HG02852 (cell line): ENCODE results near the gene HCAR2.
"Not testable (repeated sequence)": the region's sequence is repeated elsewhere in the genome, so short reads cannot be mapped to it uniquely, and the experiment has no call there.

Experiments
- ATAC-seq: cut with Tn5 transposase; IDR thresholded peaks from one replicate; pipeline ENCODE4 v1.9.1; 2021; ENCODE audit warnings: mild to moderate bottlenecking, moderate library complexity; ENCODE audit not compliant: unreplicated experiment

HCAR2 gene

DNA sequence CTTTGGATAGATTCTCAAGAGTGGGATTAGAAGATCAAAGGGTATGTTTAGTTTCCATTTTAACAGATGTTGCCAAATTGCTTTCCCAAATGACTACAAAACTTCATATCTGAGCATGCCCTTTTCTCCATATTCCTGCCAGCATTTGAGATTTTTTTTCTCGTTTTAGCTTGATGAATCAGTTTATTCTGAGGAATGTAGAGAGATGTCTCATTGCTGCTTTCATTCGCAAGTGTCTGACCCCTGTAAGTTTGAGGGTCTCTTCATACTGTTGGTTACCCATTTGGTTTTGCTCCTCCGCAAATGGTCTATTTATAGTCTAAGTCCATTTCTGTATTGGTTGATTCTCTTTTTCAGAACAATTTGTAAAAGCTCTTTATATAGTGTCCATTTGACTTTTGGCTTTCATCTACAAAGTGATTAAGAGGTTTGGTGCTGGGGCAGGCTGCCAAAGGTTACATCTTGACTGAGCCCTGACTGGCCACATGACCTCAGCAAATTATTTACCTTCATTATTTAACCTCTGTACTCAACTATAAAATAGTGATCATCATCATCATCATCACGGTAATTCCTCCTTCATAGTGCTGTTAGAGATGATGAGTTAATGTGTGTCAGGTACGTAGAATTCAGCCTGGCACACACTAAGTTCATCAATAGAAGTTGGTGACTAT, 33.6 kb downstream of the HCAR2 start:
- no peak for ATAC-seq

DNA sequence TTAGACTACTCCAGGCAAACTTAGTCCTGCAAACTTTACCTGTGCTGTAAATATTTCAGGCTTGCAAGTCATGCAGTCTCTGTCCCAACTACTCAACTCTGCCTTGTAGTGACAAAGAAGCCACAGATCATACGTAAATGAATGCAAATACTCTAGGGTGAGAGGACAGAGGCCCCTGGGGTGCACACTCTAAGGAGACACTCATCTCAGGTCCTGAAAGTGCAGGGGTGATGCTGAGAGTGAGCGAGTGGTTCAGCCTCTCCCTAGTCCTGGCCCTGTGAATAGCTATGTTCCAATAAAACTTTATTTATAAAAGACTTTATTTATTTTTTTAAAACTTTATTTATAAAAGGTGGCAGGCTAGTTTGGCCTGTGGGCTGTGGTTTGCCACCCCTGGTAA, 34.9 kb downstream of the HCAR2 start:
- ATAC-seq: no peak

DNA sequence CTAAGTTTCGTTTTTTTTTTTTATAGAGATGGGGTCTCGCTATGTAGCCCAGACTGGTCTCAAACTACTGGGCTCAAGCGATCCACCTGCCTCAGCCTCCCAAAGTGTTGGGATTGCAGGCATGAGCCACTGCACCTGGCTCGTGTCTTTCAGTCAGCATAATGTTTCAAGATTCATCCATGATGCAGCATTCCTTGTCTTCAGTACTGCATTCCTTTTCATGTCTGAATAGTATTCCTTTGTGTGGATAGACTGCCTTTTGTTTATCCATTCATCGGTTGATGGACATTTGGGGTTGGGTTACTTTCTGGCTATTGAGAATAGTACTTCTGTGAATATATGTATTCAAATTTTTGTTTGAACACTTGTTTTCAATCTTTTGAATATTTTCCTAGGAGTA, 37.4 kb downstream of the HCAR2 start:
- ATAC-seq: no peak

DNA sequence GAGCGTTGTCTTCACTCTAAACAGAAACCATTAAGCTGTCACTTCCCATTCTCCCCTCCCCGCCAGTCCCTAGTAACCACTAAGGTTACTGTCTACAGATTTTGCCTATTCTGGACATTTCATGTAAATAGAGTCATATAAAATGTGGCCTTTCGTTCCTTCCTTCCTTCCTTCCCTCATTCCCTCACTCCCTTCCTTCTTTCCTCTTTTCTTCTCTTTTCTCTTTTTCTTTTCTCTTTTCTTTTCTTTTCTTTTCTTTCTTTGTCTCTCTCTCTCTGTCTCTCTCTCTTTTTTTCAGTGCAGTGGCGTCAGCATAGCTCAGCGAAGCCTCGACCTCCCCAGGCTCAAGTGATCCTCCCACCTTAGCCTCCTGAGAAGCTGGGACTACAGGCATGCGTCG, 37.8 kb downstream of the HCAR2 start:
- ATAC-seq: no peak

DNA sequence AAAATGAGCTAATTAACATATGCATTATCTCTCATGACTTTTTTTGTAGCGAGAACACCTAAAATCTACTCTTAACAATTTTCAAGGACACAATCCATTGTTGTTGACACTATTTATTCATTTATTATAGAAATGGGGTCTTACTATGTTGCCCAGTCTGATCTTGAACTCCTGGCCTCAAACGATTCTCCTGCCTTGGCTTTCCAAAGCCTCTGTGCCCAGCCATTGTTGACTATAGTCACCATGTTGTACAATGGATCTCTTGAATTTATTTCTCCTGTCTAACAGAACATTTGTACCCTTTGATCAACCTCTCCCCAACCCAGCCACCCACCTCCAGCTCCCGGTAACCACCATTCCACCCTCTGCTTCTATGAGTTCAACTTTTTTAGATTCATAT, 41.2 kb downstream of the HCAR2 start:
- no peak for ATAC-seq

DNA sequence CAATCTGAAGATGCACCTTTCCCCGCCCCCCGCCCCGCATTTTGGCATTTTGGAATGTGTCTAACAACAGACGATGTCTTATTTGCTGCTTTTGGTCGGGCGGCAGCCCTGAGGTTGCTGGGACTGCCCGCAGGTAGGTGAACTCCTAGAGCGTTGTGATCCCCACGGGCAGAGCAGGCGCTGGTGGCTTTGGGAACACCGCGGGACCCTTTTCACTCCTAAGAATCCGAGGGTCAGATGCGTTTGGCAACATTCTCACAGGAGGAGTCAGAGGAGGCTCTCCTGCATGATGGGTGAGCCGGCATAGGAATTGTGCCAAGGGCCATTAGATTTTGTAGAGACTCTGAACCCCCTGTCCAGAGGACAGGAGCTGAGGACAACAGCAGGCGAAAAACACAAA, 41.9 kb downstream of the HCAR2 start:
- no peak for ATAC-seq

DNA sequence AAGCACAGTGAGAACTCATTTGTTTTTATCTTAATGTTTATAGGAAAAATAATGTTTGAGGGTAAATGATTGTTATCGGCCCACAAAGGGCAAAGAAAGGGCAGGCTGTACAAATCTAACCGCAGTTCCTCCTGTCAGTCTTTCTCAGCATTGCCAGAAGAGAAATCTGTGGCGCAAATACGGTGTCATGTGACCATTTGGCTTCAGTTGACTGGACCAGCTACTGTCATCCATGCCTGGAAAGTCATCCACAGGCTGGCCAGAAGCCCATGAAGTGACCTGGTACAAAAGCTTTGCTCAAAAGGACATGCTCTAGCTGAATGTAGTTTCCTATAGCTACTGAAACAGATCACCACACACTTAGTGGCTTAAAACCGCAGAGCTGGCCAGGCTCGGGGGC, 43.6 kb downstream of the HCAR2 start:
- no peak for ATAC-seq

DNA sequence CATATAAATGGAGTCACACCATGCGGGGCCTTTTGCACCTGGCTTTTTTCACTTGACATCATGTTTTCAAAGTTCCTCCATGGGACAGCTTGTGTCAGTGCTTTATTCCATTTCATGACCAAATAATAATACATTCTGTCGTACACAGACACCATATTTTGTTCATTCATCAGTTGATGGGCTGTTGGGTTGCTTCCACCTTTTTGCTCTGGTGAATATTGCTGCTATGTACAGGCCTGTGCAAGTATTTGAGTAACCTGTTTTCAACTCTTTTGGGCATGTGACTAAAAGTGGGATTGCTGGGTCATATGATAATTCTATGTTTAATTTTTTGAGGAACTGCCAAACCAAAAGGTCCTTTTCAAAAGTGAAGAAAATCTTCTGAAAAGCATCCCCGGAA, 46.9 kb downstream of the HCAR2 start:
- ATAC-seq: no peak

DNA sequence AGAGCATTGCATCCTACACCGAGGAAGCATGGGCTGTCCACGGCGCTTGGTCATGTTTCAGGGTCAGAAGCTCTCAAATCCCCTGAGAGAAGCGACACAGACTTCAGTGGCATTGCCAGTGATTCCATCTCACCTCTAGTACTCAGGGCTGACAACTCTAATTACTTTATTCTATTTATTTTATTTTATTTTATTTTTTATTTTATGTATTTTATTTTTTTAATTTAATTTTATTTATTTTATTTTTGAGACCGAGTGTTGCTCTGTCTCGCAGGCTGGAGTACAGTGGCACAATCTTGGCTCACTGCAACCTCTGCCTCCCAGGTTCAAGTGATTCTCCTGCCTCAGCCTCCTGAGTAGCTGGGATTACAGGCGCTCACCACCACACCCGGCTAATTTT, 49.9 kb downstream of the HCAR2 start:
- not testable (repeated sequence) for ATAC-seq

DNA sequence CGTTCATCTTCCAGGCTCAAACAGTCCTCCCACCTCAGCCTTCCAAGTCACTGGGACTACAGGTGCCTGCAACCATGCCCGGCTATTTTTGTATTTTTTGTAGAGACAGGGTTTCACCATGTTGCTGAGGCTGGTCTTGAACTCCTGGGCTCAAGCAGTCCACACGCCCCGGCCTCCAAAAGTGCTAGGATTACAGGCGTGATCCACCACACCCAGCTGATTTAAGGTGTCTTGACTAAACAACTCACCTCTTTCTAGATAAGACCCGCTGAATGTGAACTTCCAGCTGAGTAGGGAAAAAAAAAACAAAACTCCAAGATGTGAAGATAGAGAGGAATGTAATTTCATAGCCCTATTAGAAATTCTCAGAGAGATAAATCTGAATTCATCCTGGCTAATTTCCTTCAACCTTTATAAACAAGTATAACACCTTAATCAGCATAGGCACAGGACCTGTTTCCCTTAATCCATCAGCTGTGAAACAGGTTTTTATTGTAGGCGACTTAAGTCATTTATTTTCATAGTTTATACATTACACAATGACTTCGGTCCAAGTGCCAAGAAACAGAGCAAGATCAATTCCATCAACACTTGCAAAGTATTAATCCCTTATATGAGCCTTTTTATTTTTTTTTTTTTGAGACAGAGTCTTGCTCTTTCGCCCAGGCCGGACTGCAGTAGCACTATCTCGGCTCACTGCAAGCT, 51.5 kb downstream of the HCAR2 start:
- no peak for ATAC-seq
